ENCODE data around the gene GNAI1. TPM values are rescaled to one million over a fixed set of nuclear protein-coding genes. Genes with fewer than 3 reads are reported as not detected.
"Not testable (repeated sequence)": the region's sequence is repeated elsewhere in the genome, so short reads cannot be mapped to it uniquely, and the experiment has no call there.

Gene GNAI1
- total RNA-seq, 1 experiment from 2014 or later: 1.2 TPM

DNA sequence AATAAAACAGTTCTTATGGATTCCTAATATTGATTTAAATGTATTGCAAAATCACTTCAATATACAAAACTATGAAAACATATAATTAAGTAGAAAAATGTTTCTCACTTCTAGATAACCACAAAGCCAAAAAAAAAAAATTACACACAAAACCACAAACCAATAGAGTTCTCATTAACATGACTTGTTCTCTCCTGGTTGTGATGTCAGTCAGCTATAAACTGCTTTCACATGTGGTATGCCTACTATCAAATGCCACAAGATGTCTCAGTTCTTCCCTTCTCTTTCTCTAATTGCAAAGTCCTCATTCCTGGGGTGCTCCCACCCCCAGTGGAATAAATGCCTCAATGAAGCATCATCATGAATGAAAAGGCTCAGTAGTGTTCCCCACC, 16.6 kb downstream of the GNAI1 start:
- no peak for DNase-seq (ENCODE audit: low spot score)
- in situ Hi-C loops (cut with HindIII; ENCODE audit: low sequenced_read_pairs): no loop called here

GRCh38 chr7:80153446-80153845, 18.8 kb downstream of the GNAI1 start:
- DNase-seq (ENCODE audit: low spot score): no peak
- in situ Hi-C loops (cut with HindIII; ENCODE audit: low sequenced_read_pairs): no loop called here

GRCh38 chr7:80154656-80155333, 20.2 kb downstream of the GNAI1 start:
- in situ Hi-C loops (cut with HindIII; ENCODE audit: low sequenced_read_pairs): no loop called here
- no peak for DNase-seq (ENCODE audit: low spot score)

GRCh38 chr7:80155374-80155773, 20.7 kb downstream of the GNAI1 start:
- no peak for DNase-seq (ENCODE audit: low spot score)

DNA sequence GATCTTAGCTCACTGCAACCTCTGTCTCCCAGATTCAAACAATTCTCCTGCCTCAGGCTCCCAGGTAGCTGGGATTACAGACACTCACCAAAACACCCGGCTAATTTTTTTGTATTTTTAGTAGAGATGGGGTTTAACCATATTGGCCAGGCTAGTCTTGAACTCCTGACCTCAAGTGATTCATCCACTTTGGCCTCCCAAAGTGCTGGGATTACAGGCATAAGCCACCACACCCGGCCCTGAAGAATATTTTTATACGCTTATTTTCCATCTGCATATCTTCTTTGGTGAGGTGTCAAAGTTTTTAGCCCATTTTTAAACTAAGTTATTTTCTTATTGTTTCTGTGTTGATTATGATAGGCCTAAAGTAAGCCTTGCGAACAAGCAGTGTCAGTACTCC, 23.1 kb downstream of the GNAI1 start:
- in situ Hi-C loops (cut with HindIII; ENCODE audit: low sequenced_read_pairs); DNase-seq (ENCODE audit: low spot score): not testable (repeated sequence)

More at GRCh38 chr7:80155374-80155773, 20.7 kb downstream of the GNAI1 start:
- in situ Hi-C loops (cut with HindIII; ENCODE audit: low sequenced_read_pairs): no loop called here

GRCh38 chr7:80159802-80160201, 25.2 kb downstream of the GNAI1 start:
- DNase-seq (ENCODE audit: low spot score): no peak
- in situ Hi-C loops (cut with HindIII; ENCODE audit: low sequenced_read_pairs): no loop called here

- DNase-seq (ENCODE audit: low spot score): no peak
- in situ Hi-C loops (cut with HindIII; ENCODE audit: low sequenced_read_pairs): no loop called here
These were observed 26.8 kb downstream of the GNAI1 start for GRCh38 chr7:80161466-80161865.

DNA sequence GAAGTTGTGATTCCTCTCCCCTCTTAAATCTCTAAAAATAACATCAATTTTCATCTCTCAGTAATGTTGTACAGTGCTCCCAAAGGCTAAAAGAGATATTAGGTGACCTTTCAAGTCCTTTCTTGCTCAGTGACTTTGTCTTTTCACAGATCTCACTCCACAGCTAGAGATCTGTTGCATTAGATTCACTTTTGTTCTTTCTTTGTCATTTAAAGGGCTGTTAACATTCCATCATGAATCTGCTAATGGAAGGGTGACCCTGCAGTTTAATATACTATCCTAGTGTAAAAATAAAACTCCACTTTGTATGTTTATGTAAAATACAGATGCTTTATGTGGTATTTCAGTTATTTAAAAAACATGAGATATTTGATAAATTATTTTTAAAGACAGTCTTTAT, 30.5 kb downstream of the GNAI1 start:
- in situ Hi-C loops (cut with HindIII; ENCODE audit: low sequenced_read_pairs): no loop called here
- no peak for DNase-seq (ENCODE audit: low spot score)

DNA sequence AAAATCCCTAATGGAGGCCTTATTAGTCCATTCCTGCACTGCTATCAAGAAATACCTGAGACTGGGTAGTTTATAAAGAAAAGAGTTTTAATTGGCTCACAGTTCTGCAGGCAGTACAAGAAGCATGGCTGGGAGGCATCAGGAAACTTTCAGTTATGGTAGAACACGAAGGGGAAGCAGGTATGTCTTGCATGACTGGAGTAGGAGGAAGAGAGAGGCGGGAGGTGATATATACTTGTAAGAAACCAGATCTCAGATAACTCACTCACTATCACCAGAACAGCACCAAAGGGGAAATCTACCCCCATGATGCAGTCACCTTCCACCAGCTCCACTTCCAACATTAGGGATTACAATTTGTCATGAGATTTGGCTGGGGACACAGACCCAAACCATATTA, 35.8 kb downstream of the GNAI1 start:
- DNase-seq (ENCODE audit: low spot score): no peak
- in situ Hi-C loops (cut with HindIII; ENCODE audit: low sequenced_read_pairs): no loop called here

GRCh38 chr7:80172387-80172786, 37.8 kb downstream of the GNAI1 start:
- in situ Hi-C loops (cut with HindIII; ENCODE audit: low sequenced_read_pairs): no loop called here
- no peak for DNase-seq (ENCODE audit: low spot score)

- no peak for DNase-seq (ENCODE audit: low spot score)
These were observed 41.1 kb downstream of the GNAI1 start for GRCh38 chr7:80175744-80176143.

DNA sequence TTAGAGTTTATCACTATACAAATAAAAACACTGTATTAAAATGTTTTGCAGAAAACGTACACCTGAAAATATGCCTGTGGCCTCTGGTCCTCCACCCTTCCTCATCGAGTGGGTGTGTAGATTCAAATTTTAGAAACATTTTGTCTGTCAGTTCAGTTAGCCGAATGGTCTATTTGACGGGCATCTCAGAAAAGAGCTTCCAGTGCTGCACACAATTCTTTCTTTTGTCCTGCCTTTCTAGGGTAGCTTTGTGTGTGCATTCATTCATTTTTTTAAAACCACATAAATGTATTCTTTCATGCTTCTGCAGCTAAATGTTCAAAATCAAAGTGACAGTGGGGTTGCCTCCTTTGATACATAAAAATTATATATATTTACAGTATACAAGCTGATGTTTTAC, 46.8 kb downstream of the GNAI1 start:
- DNase-seq (ENCODE audit: low spot score): no peak
- in situ Hi-C loops (cut with HindIII; ENCODE audit: low sequenced_read_pairs): no loop called here

More at GRCh38 chr7:80175744-80176143, 41.1 kb downstream of the GNAI1 start:
- in situ Hi-C loops (cut with HindIII; ENCODE audit: low sequenced_read_pairs): no loop called here

- DNase-seq (ENCODE audit: low spot score): no peak
- in situ Hi-C loops (cut with HindIII; ENCODE audit: low sequenced_read_pairs): no loop called here
These were observed 48.1 kb downstream of the GNAI1 start for GRCh38 chr7:80182630-80183276.

DNA sequence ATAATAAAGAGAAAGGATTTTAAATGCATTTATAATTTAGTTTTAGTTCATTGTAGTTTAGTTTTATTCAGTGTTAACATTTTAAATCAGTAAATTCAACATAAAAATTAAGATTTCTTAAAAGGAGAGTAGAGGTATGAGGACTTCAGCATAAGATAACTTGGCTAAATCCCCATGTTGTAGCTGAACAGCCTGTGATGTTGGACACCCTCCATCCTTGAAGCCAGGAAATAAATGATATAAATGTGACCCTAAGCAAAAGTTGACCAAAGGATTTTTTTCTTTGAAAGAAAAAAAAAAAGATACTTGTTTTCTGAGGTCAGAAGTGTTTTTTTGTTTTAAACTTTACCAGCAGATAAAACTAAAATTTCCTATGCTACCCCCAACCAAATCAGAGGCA, 48.7 kb downstream of the GNAI1 start:
- DNase-seq (ENCODE audit: low spot score): peak; percentile 50
- in situ Hi-C loops (cut with HindIII; ENCODE audit: low sequenced_read_pairs): no loop called here

GRCh38 chr7:80183900-80184685, 49.5 kb downstream of the GNAI1 start:
- DNase-seq (ENCODE audit: low spot score): no peak
- in situ Hi-C loops (cut with HindIII; ENCODE audit: low sequenced_read_pairs): no loop called here

DNA sequence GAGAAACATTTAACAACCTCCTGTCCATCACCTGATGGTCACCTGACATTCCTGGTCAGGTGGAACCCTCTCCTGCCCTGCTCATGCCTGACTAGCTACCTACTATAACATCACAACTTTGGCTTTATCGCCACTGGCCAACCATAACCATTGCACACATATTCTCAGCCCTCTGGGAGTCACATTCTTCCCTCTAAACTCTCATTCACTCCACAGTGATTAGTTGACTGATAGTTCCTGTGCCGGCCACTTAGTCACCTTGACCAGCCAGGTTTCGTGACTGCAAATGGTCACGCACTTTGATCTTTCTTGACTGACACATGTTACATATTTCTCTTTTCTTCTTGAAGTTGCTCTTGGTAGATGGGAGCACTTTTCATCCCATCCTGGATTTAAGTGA, 50.1 kb downstream of the GNAI1 start:
- in situ Hi-C loops (cut with HindIII; ENCODE audit: low sequenced_read_pairs): no loop called here
- no peak for DNase-seq (ENCODE audit: low spot score)

DNA sequence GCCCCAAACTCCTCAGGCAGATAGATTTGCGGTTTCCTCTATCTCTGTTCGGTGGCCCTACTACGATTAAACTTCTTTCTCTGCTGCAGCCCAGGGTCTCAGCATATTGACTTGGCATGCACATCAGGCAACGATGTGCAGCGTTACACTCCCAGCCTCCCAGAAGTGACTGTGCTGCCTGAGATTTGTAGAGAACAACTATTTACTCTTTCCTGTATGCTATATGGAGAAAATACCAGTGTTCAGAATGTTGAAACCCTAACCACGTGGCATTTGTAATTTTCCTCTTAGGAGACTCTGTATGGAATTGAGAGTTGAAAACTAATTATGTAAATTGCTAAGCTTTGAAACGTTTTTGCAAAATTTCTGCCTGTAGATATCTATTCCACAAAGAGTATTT, 50.9 kb downstream of the GNAI1 start:
- DNase-seq (ENCODE audit: low spot score): no peak
- in situ Hi-C loops (cut with HindIII; ENCODE audit: low sequenced_read_pairs): no loop called here

DNA sequence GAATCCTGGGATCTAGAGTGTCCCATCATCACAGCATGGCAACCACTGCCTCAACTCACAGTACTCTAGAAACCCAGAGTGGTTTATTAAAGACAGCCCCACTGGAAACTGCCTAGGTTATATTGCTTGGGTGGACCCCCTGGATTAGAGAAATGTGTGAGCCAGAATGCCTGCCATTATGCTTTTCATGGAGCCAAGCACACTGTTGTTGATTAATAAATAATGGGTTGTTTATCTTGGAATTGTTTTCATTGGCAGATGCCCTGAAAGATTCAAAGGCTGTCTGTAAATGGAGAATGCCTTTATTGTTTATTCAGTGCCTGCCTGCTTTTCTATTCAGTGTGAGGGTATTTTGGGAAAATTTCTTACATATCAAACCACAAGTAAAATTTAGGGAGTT, 52.1 kb downstream of the GNAI1 start:
- DNase-seq (ENCODE audit: low spot score): peak; percentile 27

DNA sequence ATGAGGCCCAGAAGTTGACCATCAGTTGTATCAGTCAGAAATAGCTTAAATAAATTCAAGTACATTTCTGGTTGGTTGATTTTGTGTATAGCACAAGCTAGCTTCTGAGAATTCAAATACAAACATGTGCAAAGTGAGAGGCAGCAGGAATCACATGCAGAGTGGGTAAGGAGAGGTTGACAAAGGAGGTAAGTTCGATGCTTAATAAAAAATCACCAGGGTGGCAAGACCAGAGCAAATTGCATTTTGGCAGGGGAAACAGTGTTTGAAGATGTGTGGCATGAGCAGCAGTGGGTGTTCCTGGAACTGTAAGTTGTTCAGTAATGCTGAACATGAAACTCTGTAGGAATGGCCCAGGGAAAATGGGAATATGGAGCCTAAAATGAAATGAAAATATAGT, 52.6 kb downstream of the GNAI1 start:
- peak; percentile 46 for DNase-seq (ENCODE audit: low spot score)
- in situ Hi-C loops (cut with HindIII; ENCODE audit: low sequenced_read_pairs): no loop called here

More for the DNA sequence above, 52.1 kb downstream of the GNAI1 start:
- in situ Hi-C loops (cut with HindIII; ENCODE audit: low sequenced_read_pairs): no loop called here

DNA sequence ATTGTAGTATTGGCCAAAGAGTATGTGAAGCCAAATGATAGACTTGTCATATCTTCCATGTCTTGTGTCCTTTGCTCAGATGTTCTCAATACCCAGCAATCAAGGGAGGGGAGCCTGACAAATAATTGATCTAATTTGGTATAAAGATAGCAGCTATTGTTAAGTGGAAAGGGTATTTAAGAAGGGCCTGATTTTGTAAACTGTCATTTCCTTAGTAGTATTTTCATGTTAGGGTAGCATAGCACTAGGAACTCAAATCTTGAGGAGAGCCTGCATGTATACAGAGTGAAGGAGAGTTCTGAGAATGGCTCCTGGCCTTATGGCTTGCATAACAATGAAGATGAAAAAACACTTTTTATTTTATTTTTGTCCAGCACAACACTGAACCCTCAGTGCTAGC, 53.1 kb downstream of the GNAI1 start:
- in situ Hi-C loops (cut with HindIII; ENCODE audit: low sequenced_read_pairs): no loop called here

More for the DNA sequence above, 53.1 kb downstream of the GNAI1 start:
- DNase-seq (ENCODE audit: low spot score): no peak

Data from G401 (cell line).